H1 (cell line): ENCODE results near the gene AMOTL2. TPM values are rescaled to one million over a fixed set of nuclear protein-coding genes. Genes with fewer than 3 reads are reported as not detected.

Experiments
- CTCF ChIA-PET: fragments of 300-600 bp; sonication (Branson Sonifier 250); formaldehyde crosslinking; loops from one replicate; lab custom pipeline; 2021; ENCODE audit not compliant: partially characterized antibody; lab: Charles Lee
- POLR2A ChIA-PET: fragments of 300-600 bp; sonication (Branson Sonifier 250); formaldehyde crosslinking; loops from one replicate; lab custom pipeline; 2021; ENCODE audit warnings: inconsistent platforms; ENCODE audit not compliant: partially characterized antibody; lab: Charles Lee
- DNase-seq, 2 experiments: peaks; one replicate each; pipeline versions ENCODE4 v3.0.0 to v3.0.0-alpha.2; 2010 to 2022; ENCODE audit warnings: low spot score in 2 of 2, low read depth in 1 of 2, mixed read lengths in 1 of 2
- FAIRE-seq: peaks from 2 replicates; lab custom pipeline; 2011; peaks lifted over from hg19 to GRCh38; lab: Jason Lieb, UNC
- H2AFZ ChIP-seq: 2 replicates; pipeline ENCODE4 v1.8.1; 2012; ENCODE audit warnings: low read length, inconsistent platforms
- H2AK5ac ChIP-seq: 2 replicates; pipeline ENCODE4 v1.6.1; 2013; ENCODE audit warnings: low read depth, low read length
- H2BK120ac ChIP-seq: replicated peaks from 2 replicates; pipeline ENCODE3; 2013; ENCODE audit warnings: low read depth, low read length, inconsistent platforms
- H2BK12ac ChIP-seq: 2 replicates; pipeline ENCODE4 v1.6.1; 2013; ENCODE audit warnings: low read depth, low read length
- H2BK15ac ChIP-seq: 2 replicates; pipeline ENCODE4 v1.6.1; 2013; ENCODE audit warnings: low read length
- H2BK20ac ChIP-seq: 2 replicates; pipeline ENCODE4 v1.6.1; 2013; ENCODE audit warnings: low read length
- H2BK5ac ChIP-seq: 2 replicates; pipeline ENCODE4 v1.6.1; 2013; ENCODE audit warnings: low read depth, low read length
- H3K14ac ChIP-seq: 2 replicates; pipeline ENCODE4 v1.6.1; 2013; ENCODE audit warnings: inconsistent platforms; ENCODE audit not compliant: insufficient read length
- H3K18ac ChIP-seq: 2 replicates; pipeline ENCODE4 v1.6.1; 2013; ENCODE audit warnings: low read length; ENCODE audit errors: extremely low read depth
- H3K23ac ChIP-seq: 2 replicates; pipeline ENCODE4 v1.6.1; 2013; ENCODE audit warnings: inconsistent platforms; ENCODE audit not compliant: insufficient read length
- H3K23me2 ChIP-seq: 2 replicates; pipeline ENCODE4 v1.6.1; 2013; ENCODE audit warnings: low read depth, low read length
- H3K27ac ChIP-seq: 2 replicates; pipeline ENCODE4 v1.6.1; 2011; ENCODE audit warnings: low read depth, low read length, inconsistent platforms
- H3K27me3 ChIP-seq, 4 experiments: replicated peaks in 1 of 4; 1 replicate in 1 of 4; 2 replicates in 3 of 4; pipeline versions ENCODE4 v1.6.1 to v1.8.1; 2011 to 2013; ENCODE audit warnings: low read length in 3 of 4, mild to moderate bottlenecking in 3 of 4, inconsistent platforms in 2 of 4, mixed read lengths in 2 of 4, moderate library complexity in 1 of 4; ENCODE audit not compliant: control insufficient read depth in 3 of 4, insufficient read depth in 3 of 4; ENCODE audit errors: extremely low read depth in 1 of 4
- H3K36me3 ChIP-seq, 4 experiments: 2 replicates each; pipeline versions ENCODE4 v1.6.1 to v1.8.1; 2011 to 2013; ENCODE audit warnings: mild to moderate bottlenecking in 4 of 4, low read length in 3 of 4, moderate library complexity in 2 of 4, control low read depth in 1 of 4, inconsistent platforms in 1 of 4; ENCODE audit not compliant: insufficient read depth in 4 of 4, control insufficient read depth in 2 of 4
- H3K4ac ChIP-seq: replicated peaks from 2 replicates; pipeline ENCODE3; 2013; ENCODE audit warnings: low read length, low read depth, mixed read lengths, inconsistent platforms; ENCODE audit not compliant: insufficient read length
- H3K4me1 ChIP-seq, 4 experiments: replicated peaks in 1 of 4; 1 replicate in 1 of 4; 2 replicates in 3 of 4; pipeline versions ENCODE4 v1.6.1 to v1.8.1; 2011 to 2013; ENCODE audit warnings: low read length in 3 of 4, inconsistent platforms in 2 of 4, mixed read lengths in 1 of 4; ENCODE audit not compliant: insufficient read depth in 4 of 4, control insufficient read depth in 3 of 4
- H3K4me2 ChIP-seq, 2 experiments: 2 replicates each; pipeline versions ENCODE4 v1.6.1 to v1.8.1; 2011 to 2013; ENCODE audit warnings: low read depth in 2 of 2, low read length in 2 of 2, control low read depth in 1 of 2, inconsistent platforms in 1 of 2, mild to moderate bottlenecking in 1 of 2; ENCODE audit not compliant: insufficient read depth in 1 of 2
- H3K4me3 ChIP-seq, 4 experiments: fragments of 200-600, 300-600 bp in 1 of 4; sonication (generic), shearing (Covaris generic), sonication (Bioruptor Twin) in 1 of 4; 2 replicates each; pipeline versions ENCODE4 v1.5.1 to v1.8.1; 2011 to 2016; ENCODE audit warnings: low read length in 4 of 4, low read depth in 3 of 4, control low read depth in 2 of 4, inconsistent platforms in 2 of 4, mild to moderate bottlenecking in 2 of 4, mixed read lengths in 1 of 4, moderate library complexity in 1 of 4; ENCODE audit not compliant: insufficient read depth in 2 of 4; ENCODE audit errors: extremely low read depth in 1 of 4
- H3K56ac ChIP-seq: replicated peaks from 2 replicates; pipeline ENCODE3; 2013; ENCODE audit warnings: low read depth, mild to moderate bottlenecking, mixed read lengths, low read length, inconsistent platforms; ENCODE audit not compliant: insufficient read length
- H3K79me1 ChIP-seq: 2 replicates; pipeline ENCODE4 v1.6.1; 2013; ENCODE audit warnings: low read depth, low read length, control low read depth
- H3K79me2 ChIP-seq, 2 experiments: 2 replicates each; pipeline versions ENCODE4 v1.6.1 to v1.8.1; 2012 to 2013; ENCODE audit warnings: low read length in 2 of 2, mild to moderate bottlenecking in 2 of 2, inconsistent platforms in 1 of 2; ENCODE audit not compliant: insufficient read depth in 2 of 2, control insufficient read depth in 1 of 2
- H3K9ac ChIP-seq, 4 experiments: replicated peaks in 1 of 4; 1 replicate in 1 of 4; 2 replicates in 3 of 4; pipeline versions ENCODE4 v1.6.1 to v1.8.1; 2011 to 2013; ENCODE audit warnings: low read depth in 3 of 4, low read length in 3 of 4, control low read depth in 2 of 4, mild to moderate bottlenecking in 2 of 4, moderate library complexity in 2 of 4, inconsistent platforms in 1 of 4; ENCODE audit errors: extremely low read depth in 1 of 4
- H3K9me3 ChIP-seq, 2 experiments: 2 replicates each; pipeline versions ENCODE4 v1.6.1 to v1.8.1; 2012 to 2013; ENCODE audit warnings: mild to moderate bottlenecking in 2 of 2, moderate library complexity in 2 of 2, control low read depth in 1 of 2, inconsistent platforms in 1 of 2, low read depth in 1 of 2, low read length in 1 of 2, mixed read lengths in 1 of 2; ENCODE audit not compliant: insufficient read depth in 2 of 2
- H4K20me1 ChIP-seq, 2 experiments: replicated peaks in 1 of 2; 2 replicates each; pipeline versions ENCODE3 to v1.8.1; 2011 to 2013; ENCODE audit warnings: inconsistent platforms in 2 of 2, low read length in 2 of 2, mild to moderate bottlenecking in 1 of 2; ENCODE audit not compliant: insufficient read depth in 2 of 2, control insufficient read depth in 1 of 2
- H4K5ac ChIP-seq: 2 replicates; pipeline ENCODE4 v1.6.1; 2013; ENCODE audit warnings: low read length, low read depth, mixed read lengths, inconsistent platforms; ENCODE audit not compliant: insufficient read length
- H4K8ac ChIP-seq: 2 replicates; pipeline ENCODE4 v1.8.0; 2013; ENCODE audit warnings: mild to moderate bottlenecking, moderate library complexity, low read length, inconsistent platforms; ENCODE audit not compliant: insufficient read depth; ENCODE audit errors: extremely low read depth
- H4K91ac ChIP-seq: replicated peaks from 2 replicates; pipeline ENCODE3; 2013; ENCODE audit warnings: low read length, mixed read lengths, inconsistent platforms; ENCODE audit not compliant: insufficient read length
- POLR2A ChIP-seq, 2 experiments: IDR thresholded peaks; 1 replicate in 1 of 2; 2 replicates in 1 of 2; pipeline ENCODE4 v1.6.1; 2011; ENCODE audit warnings: low read depth in 2 of 2, low read length in 2 of 2, mild to moderate bottlenecking in 2 of 2; ENCODE audit errors: control extremely low read depth in 1 of 2
- TAF7 ChIP-seq: optimal IDR thresholded peaks from 2 replicates; pipeline ENCODE3; 2011; ENCODE audit warnings: low read depth, mild to moderate bottlenecking, inconsistent platforms, low read length, moderate library complexity, borderline replicate concordance
- WGBS, 2 experiments: shearing (Covaris generic) in 1 of 2; methylation state at CpG; one replicate each; pipeline versions ENCODE4 v1.1.6 to v1.1.7; 2013 to 2015; ENCODE audit warnings: low lambda C conversion rate in 2 of 2, mixed read lengths in 2 of 2, inconsistent platforms in 1 of 2, low coverage in 1 of 2, missing lambda C conversion rate in 1 of 2; ENCODE audit not compliant: insufficient replicate concordance in 2 of 2, insufficient coverage in 1 of 2, insufficient read length in 1 of 2; ENCODE audit errors: extremely low coverage in 1 of 2, missing lambda C conversion rate in 1 of 2; 5-methylcytosine and 5-hydroxymethylcytosine counted together
- polyA plus RNA-seq, 7 experiments: library from polyadenylated mRNA; depleted of rRNA in 3 of 7; stranded (reverse) in 5 of 7; unstranded in 2 of 7; fragments of >200 nt in 5 of 7; fragments of 200-250 nt in 2 of 7; gene quantifications; 1 replicate in 5 of 7; 2 replicates in 1 of 7; 4 replicates in 1 of 7; pipeline versions ENCODE4 v1.2.1 to v1.2.3, GENCODE V29; 2011 to 2013; ENCODE audit warnings: missing spikeins in 2 of 7, mixed read lengths in 2 of 7
- total RNA-seq: library from RNA; stranded (reverse); fragmentation: NEBNext Ultra II Directional; extraction: Animal tissue kit (Norgen Biotek cat#: 25700); gene quantifications from 2 replicates; pipeline ENCODE4 v1.2.1, GENCODE V29; 2021

AMOTL2 gene
- total and polyA plus RNA-seq, 2 of the 8 experiments (the other 6 are each of a cell fraction or from before 2014, with no cell fraction given): 19.0 to 63.7 TPM

- no peak for DNase-seq
- Histone ChIP-seq H2BK120ac (no peak overlapping the region), H2BK20ac (no peak overlapping the region), H3K9me3 (no peaks in the 10 kb centered on the region), H2AFZ (no peak overlapping the region), H3K56ac (no peak overlapping the region), H3K4ac (no peak overlapping the region), H3K79me2 (no peaks in the 10 kb centered on the region), H4K20me1 (peaks cover 1 to 12% of the 10 kb centered on the region in 2 experiments), H3K27me3 (no peaks in the 10 kb centered on the region), H3K79me1 (no peaks in the 10 kb centered on the region), H3K36me3 (peaks cover 26 to 57% (median 41%) of the 10 kb centered on the region in 4 experiments), H3K9ac (no peak overlapping the region), H4K5ac (no peak overlapping the region), H3K4me3 (no peak overlapping the region), H3K4me1 (peaks cover 0 to 15% (median 5%) of the 10 kb centered on the region in 4 experiments; a peak in 5 of 7 replicates), H3K23ac (no peak overlapping the region), H3K23me2 (no peaks in the 10 kb centered on the region), H3K14ac (no peak overlapping the region), H2BK15ac (no peak overlapping the region; the same call in 1 of the 2 replicates), H3K27ac (no peak overlapping the region), H4K91ac (no peak overlapping the region), H2BK12ac (no peak overlapping the region), H2AK5ac (no peak overlapping the region; the same call in 1 of the 2 replicates), H3K4me2 (no peak overlapping the region), H2BK5ac (no peak overlapping the region), H4K8ac (no peak overlapping the region), H3K18ac (no peak overlapping the region)
- CTCF ChIA-PET: interaction anchor here (0.6 to 5.8 kb wide), 11 partner anchors 9 to 143 kb away, joined by 3 to 24 read pairs (median 4); no protein-coding TSS in a partner anchor
- POLR2A ChIA-PET: interaction anchor here (1.3 to 45.2 kb wide), 4 partner anchors 8 to 100 kb away, joined by 3 to 1731 read pairs (median 1268); partner anchors contain the start of gene AMOTL2
- 0 out of 3 replicates have a peak, but pooled peaks of 1 of the 2 experiments have one; percentile 14 for TF ChIP-seq POLR2A (IDR thresholded peaks at IDR 0.05; ENCODE audit: control extremely low read depth in 1 of 2, low read depth in 2 of 2, low read length in 2 of 2)
- TF ChIP-seq TAF7: no peak
- FAIRE-seq: no peak
- 94% methylated on average over 7 of the region's 7 CpGs; no CpG with 5 or more reads in 1 of the 2 experiments for WGBS, 2 experiments
Observed at GRCh38 chr3:134354612-134355251, 19.5 kb downstream of the AMOTL2 start.
